Progenitor cell of endocrine pancreas (in vitro differentiated cells): ENCODE results near the gene E2F8. TPM values are rescaled to one million over a fixed set of nuclear protein-coding genes. Genes with fewer than 3 reads are reported as not detected.
A peak's percentile ranks its signal among the peaks of the same experiment; 100 is the strongest.

Source experiments
- DNase-seq: peaks from one replicate; pipeline ENCODE4 v3.0.0; 2021; ENCODE audit warnings: low spot score; ENCODE audit not compliant: unreplicated experiment
- H3K27ac Mint-ChIP-seq: 2 replicates; pipeline ENCODE4 v1.8.0; 2021; ENCODE audit warnings: mild to moderate bottlenecking, moderate library complexity, mixed read lengths
- H3K27me3 Mint-ChIP-seq: 2 replicates; pipeline ENCODE4 v1.8.0; 2021; ENCODE audit warnings: mixed read lengths
- H3K36me3 Mint-ChIP-seq: 2 replicates; pipeline ENCODE4 v1.8.0; 2022; ENCODE audit warnings: mixed read lengths; ENCODE audit not compliant: insufficient read depth
- H3K4me1 Mint-ChIP-seq: 2 replicates; pipeline ENCODE4 v1.8.0; 2021; ENCODE audit warnings: low read depth, mixed read lengths
- H3K4me3 Mint-ChIP-seq: 2 replicates; pipeline ENCODE4 v1.8.0; 2021; ENCODE audit warnings: low read depth, mild to moderate bottlenecking, moderate library complexity, mixed read lengths
- H3K9me3 Mint-ChIP-seq: 2 replicates; pipeline ENCODE4 v1.8.0; 2021; ENCODE audit warnings: low read depth, mixed read lengths
- CTCF ChIP-seq: fragments of 200-600 bp; sonication (generic); IDR thresholded peaks from one replicate; pipeline ENCODE4 v1.5.0; 2021; ENCODE audit warnings: antibody characterized with exemption, mild to moderate bottlenecking; ENCODE audit not compliant: unreplicated experiment
- total RNA-seq: library from RNA; stranded (reverse); gene quantifications from 2 replicates; pipeline ENCODE4 v1.2.1, GENCODE V29; 2021

E2F8 gene
- total RNA-seq, 1 donor from 2014 or later = 9.2 TPM

DNA sequence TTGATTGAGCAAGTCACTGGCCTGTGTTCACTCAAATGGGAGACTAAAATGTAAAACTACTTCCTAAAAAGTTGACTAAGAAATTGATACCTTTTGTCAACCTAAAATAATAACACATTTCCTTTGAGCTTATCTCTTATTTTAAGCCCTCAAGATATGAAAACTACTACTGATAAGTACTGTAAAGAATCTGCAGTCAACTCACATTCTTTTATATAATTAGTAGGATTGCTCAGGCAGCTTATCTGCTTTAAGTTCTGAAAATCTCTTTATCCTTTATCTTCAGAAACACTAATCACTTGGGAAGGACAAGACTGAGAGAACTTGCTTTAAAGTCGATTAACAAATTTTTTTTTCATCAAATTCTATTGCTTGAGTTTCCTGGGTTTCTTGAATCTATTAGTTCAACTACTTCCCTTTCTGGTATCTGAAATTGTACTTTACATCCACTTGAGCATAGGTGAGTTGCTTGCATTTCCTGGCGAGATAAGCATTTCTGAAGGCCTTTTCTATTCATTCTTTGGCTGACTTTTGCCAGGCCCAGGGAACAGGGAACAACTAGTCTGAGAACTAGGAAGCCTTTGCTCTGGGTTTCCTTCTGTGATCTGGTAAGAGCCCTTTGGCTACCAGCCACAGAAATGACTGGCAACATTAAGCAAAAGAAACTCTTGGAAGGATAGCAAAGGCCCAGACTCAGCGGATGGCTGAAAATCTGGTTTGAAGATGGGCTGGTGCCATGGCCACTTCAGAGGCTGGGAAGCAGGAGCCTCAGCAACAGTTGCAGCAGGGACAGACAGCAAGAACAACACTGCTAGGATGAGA, 19.6 kb downstream of the E2F8 start:
- H3K27ac Mint-ChIP-seq = peak overlapping the region; percentile 84
- TF ChIP-seq CTCF = no peak

DNA sequence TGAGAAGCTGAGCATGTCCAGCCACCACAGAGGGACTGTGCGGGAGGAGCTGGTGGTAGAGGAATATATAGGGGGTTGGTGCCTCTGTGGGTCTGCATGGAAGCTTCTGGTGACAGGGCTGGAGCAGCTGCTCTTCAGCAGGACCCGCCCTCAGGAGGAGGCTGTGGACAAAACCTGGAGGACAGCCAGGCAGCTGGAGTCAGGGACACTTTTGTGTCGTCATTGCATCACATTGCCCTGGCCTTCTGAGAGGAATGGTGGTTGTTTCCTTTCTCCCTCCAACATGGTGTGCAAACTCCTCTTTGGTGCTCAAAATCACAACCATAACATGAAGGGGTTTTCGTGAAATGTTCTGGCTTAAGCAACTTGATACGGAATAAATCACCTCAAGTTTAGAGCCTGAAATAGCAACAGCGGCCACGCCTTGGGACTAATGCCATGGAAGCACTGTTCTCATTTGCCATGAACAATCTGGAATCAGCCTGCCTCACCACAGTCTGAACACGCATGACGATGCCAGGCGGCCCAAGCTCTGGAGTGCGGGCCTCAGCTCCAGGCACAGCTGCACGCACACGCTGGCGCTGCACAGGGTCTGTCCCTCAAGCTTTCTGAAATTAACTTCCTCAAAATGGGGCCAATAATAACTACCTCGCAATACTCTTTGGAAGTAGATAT, 21.8 kb downstream of the E2F8 start:
- DNase-seq = no peak
- Mint-ChIP-seq H3K9me3 (peaks cover 7% of the 10 kb centered on the region), H3K36me3 (no peaks in the 10 kb centered on the region), H3K27ac (no peak overlapping the region), H3K4me3 (no peak overlapping the region), H3K27me3 (peaks cover 52% of the 10 kb centered on the region), H3K4me1 (peaks cover 11% of the 10 kb centered on the region)
- TF ChIP-seq CTCF = no peak

More for the DNA sequence above, 19.6 kb downstream of the E2F8 start:
- no peak for DNase-seq
- Mint-ChIP-seq H3K4me1 (peaks cover 11% of the 10 kb centered on the region), H3K4me3 (no peak overlapping the region), H3K27me3 (peaks cover 36% of the 10 kb centered on the region), H3K36me3 (peaks cover 8% of the 10 kb centered on the region), H3K9me3 (peaks cover 7% of the 10 kb centered on the region)

DNA sequence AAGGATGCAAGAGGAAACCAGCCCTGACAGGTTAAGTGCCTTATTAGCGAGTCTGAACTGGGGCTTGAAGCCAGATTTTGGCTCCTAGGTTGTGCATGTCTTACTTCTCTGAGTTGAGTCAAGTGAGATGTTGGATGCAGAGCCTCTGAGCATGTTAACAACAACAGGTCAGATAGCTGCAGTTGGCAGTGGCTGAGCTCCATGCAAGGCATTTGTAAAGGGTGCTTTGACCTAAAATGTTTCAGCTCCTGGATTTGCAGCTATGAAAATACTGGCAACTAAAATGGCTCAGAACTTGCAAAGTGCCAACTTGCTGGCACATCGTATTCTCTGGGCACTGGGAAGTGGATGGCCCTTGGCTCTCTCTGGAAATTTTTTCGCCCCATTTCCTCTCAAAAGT, 22.5 kb downstream of the E2F8 start:
- Mint-ChIP-seq H3K36me3 (no peaks in the 10 kb centered on the region), H3K4me1 (peaks cover 11% of the 10 kb centered on the region), H3K27me3 (peaks cover 57% of the 10 kb centered on the region), H3K9me3 (peaks cover 7% of the 10 kb centered on the region), H3K27ac (no peak overlapping the region), H3K4me3 (no peak overlapping the region)
- no peak for DNase-seq
- TF ChIP-seq CTCF = no peak

DNA sequence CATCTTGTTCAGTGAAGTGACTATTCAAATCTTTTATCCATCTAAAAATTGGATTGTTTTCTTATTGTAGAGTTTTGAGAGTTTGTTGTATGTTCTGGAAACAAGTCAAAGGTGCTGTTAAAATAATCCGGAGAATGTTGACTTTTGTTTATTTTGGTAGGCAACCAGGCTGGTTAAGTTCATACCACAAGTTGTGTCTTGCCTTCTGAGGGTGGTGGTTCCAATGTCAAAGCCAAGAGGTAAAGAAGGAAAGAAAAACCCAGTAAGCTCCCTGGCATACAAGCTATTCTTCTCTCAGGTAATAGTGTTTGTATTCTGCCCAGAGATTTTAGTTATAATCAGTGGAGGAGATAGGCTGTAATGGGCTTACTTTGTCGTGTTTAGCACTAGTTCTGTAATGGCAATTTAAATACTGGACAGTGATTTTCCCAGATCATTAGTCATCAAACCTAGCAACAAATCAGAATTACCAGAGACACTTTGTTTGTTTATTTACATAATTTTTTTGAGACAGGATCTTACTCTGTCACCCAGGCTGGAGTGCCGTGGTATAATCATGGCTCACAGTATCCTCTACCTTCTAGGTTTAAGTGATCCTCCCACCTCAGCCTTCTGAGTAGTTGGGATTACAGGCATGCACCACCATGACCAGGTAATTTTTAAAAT, 23.9 kb downstream of the E2F8 start:
- Mint-ChIP-seq H3K9me3 (peaks cover under 1% of the 10 kb centered on the region), H3K27ac (no peak overlapping the region), H3K4me3 (no peak overlapping the region), H3K4me1 (peaks cover 11% of the 10 kb centered on the region), H3K27me3 (peaks cover 56% of the 10 kb centered on the region), H3K36me3 (no peaks in the 10 kb centered on the region)
- DNase-seq = no peak
- no peak for TF ChIP-seq CTCF

GRCh38 chr11:19216021-19216420, 24.7 kb downstream of the E2F8 start:
- Mint-ChIP-seq H3K27me3 (peaks cover 56% of the 10 kb centered on the region), H3K9me3 (no peaks in the 10 kb centered on the region), H3K4me3 (no peak overlapping the region), H3K27ac (no peak overlapping the region), H3K4me1 (peaks cover 5% of the 10 kb centered on the region), H3K36me3 (no peaks in the 10 kb centered on the region)
- no peak for TF ChIP-seq CTCF
- DNase-seq = no peak
